NCI-H1417 (cell line): ENCODE data around the gene NKD2.
"Not testable (repeated sequence)": the region's sequence is repeated elsewhere in the genome, so short reads cannot be mapped to it uniquely, and the experiment has no call there.

Experiments
- DNase-seq, 3 experiments: peaks; one replicate each; lab custom pipeline; 2025; lab: John Stamatoyannopoulos, UW

The NKD2 gene

GRCh38 chr5:1013948-1014301, 5.3 kb downstream of the NKD2 start:
- no peak for DNase-seq

- no peak for DNase-seq
These were observed 5.7 kb downstream of the NKD2 start for GRCh38 chr5:1014346-1014745.

- no peak for DNase-seq
These were observed 6.2 kb downstream of the NKD2 start for GRCh38 chr5:1014781-1015221.

- DNase-seq, result no peak
These were observed 6.9 kb downstream of the NKD2 start for GRCh38 chr5:1015507-1015906.

GRCh38 chr5:1016036-1016435, 7.4 kb downstream of the NKD2 start:
- DNase-seq, result no peak

- DNase-seq, result no peak
These were observed 7.9 kb downstream of the NKD2 start for GRCh38 chr5:1016476-1016875.

GRCh38 chr5:1017056-1017455, 8.5 kb downstream of the NKD2 start:
- DNase-seq, result no peak

- no peak for DNase-seq
These were observed 9.3 kb downstream of the NKD2 start for GRCh38 chr5:1017691-1018455.

- DNase-seq, result no peak
These were observed 10.0 kb downstream of the NKD2 start for GRCh38 chr5:1018596-1018995.

- no peak for DNase-seq
These were observed 10.7 kb downstream of the NKD2 start for GRCh38 chr5:1019001-1019905.

- DNase-seq, result peak in 1 of 3 experiments; percentile 7
These were observed 11.9 kb downstream of the NKD2 start for GRCh38 chr5:1020452-1020961.

GRCh38 chr5:1021136-1021968, 12.8 kb downstream of the NKD2 start:
- no peak for DNase-seq

- DNase-seq, result not testable (repeated sequence)
These were observed 13.4 kb downstream of the NKD2 start for GRCh38 chr5:1021969-1022336.

GRCh38 chr5:1026700-1027621, 18.4 kb downstream of the NKD2 start:
- no peak for DNase-seq

GRCh38 chr5:1027631-1028441, 19.2 kb downstream of the NKD2 start:
- no peak for DNase-seq

- DNase-seq, result no peak
These were observed 20.1 kb downstream of the NKD2 start for GRCh38 chr5:1028481-1029281.

- DNase-seq, result no peak
These were observed 20.8 kb downstream of the NKD2 start for GRCh38 chr5:1029282-1029944.

- no peak for DNase-seq
These were observed 21.5 kb downstream of the NKD2 start for GRCh38 chr5:1029945-1030625.
